Measurements from ENCODE around the gene SLC35G1.

GRCh38 chr10:93874309-93875031 is 19.3 kb upstream of the SLC35G1 start:
- TF ChIP-seq EZH2 (IDR thresholded peaks at IDR 0.05; ENCODE audit: borderline replicate concordance, low read length) (no peak), CTCF (conservative IDR thresholded peaks at IDR 0.05 in 1 of 2, IDR thresholded peaks at IDR 0.05 in 1 of 2; ENCODE audit: extremely low read depth in 1 of 2, insufficient read depth in 1 of 2, low read depth in 1 of 2, low read length in 2 of 2) (no peak)

Measured in mammary epithelial cell (primary cell).